Left ventricle myocardium superior (tissue), 1 donor: ENCODE data around the gene HTR1E. TPM values are rescaled to one million over a fixed set of nuclear protein-coding genes. Genes with fewer than 3 reads are reported as not detected.
"Not testable (repeated sequence)": the region's sequence is repeated elsewhere in the genome, so short reads cannot be mapped to it uniquely, and the experiment has no call there.

Experiments used
- ATAC-seq: fragments of 200-7000 bp; cut with Tn5 transposase; one replicate; pipeline ENCODE4 v1.9.1; 2020; ENCODE audit warnings: mild to moderate bottlenecking, moderate library complexity
- DNase-seq: peaks from one replicate; pipeline ENCODE4 v3.0.0-alpha.2; 2020
- intact Hi-C: fragments of 100-400 bp; cut with micrococcal nuclease; formaldehyde crosslinking; loops from one replicate; pipeline ENCODE4 v1.11.0; 2022
- total RNA-seq: library from RNA; stranded (reverse); fragmentation: NEBNext Ultra II Directional; extraction: Animal tissue kit (Norgen Biotek cat#: 25700); gene quantifications from one replicate; pipeline ENCODE4 v1.2.1, GENCODE V29; 2021
- donor health status: DM: no; HTN: yes; CAD: no; lungs with severe emphysema.

Gene HTR1E
- total RNA-seq, 1 donor from 2014 or later, result not detected

DNA sequence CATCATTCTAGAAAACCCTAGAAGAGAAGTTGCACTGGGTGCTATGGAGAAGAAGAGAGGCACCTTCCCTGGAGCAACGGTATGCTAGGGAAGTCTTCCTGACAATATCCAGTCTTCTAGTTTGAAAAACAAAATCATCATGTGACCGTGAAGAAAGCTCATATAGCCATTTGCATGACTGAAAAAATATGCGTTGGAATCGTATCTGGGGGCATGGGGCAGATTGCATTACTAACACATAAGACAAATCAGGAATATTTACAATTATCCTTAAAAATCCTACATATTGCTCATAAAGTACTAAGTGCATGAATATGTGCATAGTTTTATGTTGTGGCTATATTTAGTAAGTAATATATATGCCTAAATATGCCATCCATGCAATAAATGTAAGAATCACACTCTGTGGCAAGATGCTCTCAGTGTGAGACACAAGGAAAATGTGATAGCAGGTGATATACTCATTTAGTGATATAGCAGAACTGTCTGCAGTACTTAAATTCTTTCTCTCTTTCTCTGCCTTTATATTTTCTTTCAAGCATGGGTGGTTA is 26.8 kb downstream of the HTR1E start:
- intact Hi-C loops, result no loop called here
- DNase-seq (no peak), ATAC-seq (no peak)

DNA sequence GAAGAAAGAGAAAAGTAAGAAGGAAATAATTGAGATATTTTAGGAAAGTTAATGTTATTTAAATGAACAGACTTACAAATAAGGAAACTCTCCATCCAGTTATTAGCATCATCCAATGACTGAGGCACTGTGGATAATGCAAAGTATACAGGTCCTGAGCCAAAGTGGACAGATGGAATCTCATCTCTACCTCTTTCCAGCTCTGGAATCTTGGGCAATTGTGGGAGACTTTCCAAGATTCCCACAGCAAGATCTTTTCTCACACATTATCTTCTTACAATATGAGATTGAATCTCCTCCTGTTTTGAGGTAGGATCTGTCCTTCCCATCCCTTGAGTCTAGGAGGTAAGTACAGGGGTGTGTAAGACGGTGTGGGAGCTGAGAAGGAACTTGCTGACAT is 28.9 kb downstream of the HTR1E start:
- intact Hi-C loops, result no loop called here
- ATAC-seq (no peak), DNase-seq (no peak)

DNA sequence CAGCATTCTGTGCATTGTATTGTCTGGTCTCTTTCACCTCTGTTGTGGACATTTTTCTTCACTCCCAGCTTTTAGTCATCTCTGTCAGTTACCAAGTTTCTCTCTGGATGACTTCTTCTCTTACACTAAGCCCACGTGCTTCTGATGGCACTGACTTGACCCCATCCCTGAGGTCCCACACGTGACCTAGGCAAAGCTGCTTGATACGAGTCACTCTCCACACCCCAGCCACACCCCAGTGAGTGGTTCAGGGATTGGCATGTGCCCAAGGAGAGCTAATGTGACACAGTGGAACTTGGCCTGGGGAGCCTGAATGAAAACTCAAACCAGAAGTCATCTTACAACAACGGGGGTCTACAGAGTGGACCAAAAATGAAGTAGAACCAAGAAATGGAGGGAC is 32.2 kb downstream of the HTR1E start:
- intact Hi-C loops, result no loop called here
- DNase-seq, result no peak
- no peak for ATAC-seq

DNA sequence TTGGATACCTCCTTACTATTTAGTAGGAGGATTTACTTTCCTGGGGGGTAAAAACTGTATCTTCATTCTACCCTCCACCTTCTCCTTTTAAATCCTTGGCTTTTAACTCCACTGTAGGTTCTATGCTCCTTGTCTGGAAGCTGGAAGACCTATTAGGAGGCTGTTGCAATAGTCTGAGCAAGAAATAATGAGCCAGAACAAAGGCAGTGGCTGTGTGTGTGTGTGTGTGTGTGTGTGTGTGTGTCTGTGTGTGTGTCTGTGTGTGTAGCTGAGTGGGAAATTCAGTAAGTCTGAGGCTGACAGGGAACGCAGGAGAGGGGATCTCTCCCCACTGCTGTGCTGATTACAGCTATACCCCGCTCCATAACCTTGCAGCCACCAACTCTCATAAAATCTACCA is 35.8 kb downstream of the HTR1E start:
- intact Hi-C loops, result no loop called here
- ATAC-seq, result no peak
- no peak for DNase-seq

DNA sequence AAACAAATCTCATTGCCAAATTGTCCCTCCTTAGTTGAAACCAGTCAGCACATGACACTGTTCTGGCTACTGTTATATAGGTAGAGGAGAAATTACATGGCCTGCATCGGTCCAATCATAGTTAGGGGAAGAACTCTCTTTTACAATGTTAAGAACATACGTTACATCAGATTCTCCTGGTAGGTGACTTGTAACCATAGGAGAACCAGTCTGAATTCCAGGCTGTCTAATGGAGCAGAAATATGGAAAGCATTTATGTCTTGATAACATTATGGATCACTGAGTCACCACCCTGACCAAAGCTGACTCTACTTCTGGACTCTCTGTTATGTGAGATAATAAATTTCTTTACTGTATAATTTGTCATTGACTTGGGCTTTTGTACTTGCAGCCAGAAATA is 40.9 kb downstream of the HTR1E start:
- ATAC-seq (no peak), DNase-seq (no peak)
- intact Hi-C loops, result no loop called here

DNA sequence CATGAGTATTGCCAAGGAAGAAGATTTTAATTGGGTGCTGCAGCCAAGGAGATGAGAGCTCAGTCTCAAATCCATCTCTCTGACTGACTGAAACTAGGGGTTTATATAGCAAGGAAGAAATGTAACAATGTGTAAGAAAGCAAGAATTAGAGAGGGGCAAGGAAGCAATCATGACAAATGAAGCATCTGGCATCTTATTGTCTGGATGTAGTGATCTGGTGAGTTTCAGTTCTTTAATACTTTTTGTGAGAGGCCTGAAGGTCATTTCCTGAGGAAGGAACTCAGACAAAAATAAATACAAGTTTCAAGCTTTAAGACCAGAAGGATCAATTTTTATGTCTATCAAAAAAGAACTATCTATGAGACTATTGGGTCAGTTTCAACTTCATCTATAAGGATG is 64.2 kb downstream of the HTR1E start:
- DNase-seq (no peak), ATAC-seq (no peak)
- intact Hi-C loops, result no loop called here

DNA sequence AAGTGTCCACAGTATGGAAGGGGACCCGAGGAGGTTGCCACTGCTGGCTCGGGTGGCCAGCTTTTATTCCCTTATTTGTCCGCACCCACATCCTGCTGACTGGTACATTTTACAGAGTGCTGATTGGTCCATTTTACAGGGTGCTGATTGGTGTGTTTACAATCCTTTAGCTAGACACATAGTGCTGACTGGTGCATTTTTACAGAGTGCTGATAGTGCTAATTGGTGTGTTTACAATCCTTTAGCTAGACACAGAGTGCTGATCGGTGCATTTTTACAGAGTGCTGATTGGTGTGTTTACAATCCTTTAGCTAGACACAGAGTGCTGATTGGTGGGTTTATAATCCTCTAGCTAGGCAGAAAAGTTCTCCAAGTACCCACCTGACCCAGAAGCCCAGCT is 65.1 kb downstream of the HTR1E start:
- DNase-seq, intact Hi-C loops, ATAC-seq: not testable (repeated sequence)

DNA sequence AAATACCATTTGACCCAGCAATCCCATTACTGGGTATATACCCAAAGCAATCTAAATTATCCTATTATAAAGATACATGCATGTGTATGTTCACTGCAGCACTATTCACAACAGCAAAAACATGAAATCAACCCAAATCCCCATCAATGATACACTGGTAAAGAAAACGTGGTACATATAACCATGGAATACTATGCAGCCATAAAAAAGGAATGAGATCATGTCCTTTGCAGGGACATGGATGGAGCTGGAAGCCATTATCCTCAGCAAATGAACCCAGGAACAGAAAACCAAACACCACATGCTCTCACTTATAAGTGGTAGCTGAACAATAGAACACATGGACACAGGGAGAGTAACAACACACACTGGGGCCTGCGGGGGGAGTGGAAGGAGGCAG is 69.2 kb downstream of the HTR1E start:
- ATAC-seq, DNase-seq, intact Hi-C loops: not testable (repeated sequence)

DNA sequence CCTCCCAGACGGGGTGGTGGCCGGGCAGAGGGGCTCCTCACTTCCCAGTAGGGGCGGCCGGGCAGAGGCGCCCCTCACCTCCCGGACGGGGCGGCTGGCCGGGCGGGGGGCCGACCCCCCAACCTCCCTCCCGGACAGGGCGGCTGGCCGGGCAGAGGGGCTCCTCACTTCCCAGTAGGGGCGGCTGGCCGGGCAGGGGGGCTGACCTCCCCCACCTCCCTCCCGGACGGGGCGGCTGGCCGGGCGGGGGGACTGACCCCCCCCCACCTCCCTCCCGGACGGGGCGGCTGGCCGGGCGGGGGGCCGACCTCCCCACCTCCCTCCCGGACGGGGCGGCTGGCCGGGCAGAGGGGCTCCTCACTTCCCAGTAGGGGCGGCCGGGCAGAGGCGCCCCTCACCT is 72.3 kb downstream of the HTR1E start:
- ATAC-seq, intact Hi-C loops, DNase-seq: not testable (repeated sequence)

DNA sequence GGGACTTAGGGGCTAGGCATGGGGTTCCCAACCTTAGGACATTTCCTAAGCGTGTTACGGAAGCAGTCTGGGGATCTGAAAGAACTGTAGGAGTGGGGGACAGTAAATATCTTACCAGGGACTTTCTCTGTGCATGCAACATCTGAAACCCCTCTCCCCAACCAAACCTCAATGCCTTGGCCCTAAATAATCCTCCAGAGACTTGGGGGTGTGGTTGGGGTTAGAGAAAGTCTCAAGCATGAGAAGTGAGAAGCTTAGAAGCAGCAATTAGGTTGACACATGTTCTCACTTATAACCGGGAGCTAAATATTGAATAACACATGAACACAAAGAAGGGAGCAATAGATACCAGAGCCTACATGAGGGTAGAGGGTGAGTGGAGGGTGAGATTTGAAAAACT is 74.7 kb downstream of the HTR1E start:
- intact Hi-C loops, result no loop called here
- ATAC-seq (no peak), DNase-seq (no peak)

DNA sequence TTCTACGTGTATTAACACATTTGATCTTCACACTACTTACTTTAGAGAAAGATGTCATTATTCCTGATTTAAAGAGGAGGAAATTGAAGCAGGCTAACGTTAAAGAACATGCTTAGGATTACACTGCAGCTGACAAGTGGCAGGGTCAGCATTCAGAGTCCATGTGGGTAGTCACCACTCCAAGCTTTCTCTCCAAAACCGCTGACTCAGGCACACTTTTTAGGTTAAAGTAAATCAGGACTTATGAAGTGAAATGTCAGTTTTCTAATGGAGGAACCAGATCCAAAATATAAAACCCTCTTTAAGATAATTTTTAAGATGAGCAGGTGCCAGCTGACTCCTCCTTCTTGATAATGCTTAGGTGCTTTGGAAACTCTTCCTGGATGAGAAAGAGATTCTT is 75.4 kb downstream of the HTR1E start:
- no peak for ATAC-seq
- intact Hi-C loops, result no loop called here
- no peak for DNase-seq

DNA sequence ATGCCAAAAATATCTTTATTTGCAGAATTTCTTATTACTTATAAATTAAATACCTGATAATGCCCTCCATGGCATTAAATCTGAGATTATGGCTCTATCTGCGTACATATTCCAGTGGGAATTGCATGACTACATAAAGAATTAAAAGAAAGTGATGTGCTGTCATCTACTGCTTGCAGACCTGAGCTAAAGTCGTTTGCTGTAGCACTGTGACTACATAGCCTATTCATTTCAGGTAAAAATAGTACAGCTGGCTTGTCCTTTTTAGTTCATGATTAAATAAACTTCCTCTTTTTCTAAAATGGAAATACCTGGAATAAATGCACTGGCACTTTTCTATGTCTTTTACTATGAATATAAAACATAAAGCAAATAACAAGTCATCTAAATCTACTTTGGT is 79.4 kb downstream of the HTR1E start:
- ATAC-seq (no peak), DNase-seq (no peak)
- intact Hi-C loops, result no loop called here

DNA sequence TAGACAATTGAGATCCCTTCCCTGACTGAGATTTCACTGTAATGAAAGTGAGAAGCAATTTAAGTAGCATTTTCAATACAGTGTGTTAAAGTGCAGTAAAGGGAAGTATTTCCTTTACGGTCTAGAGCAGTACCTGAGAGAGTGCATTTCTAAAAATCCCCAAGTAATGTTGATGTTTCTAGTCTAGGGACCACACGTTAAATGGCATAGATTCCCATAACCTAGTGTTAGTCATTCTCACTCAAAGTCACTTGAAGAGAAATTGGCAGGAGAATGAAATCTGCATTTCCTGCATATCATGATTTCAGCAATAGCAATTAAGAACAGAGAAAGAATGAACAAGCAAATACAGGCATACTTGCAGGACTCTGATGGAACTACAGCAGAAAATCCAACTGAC is 89.7 kb downstream of the HTR1E start:
- ATAC-seq, result no peak
- intact Hi-C loops, result no loop called here

DNA sequence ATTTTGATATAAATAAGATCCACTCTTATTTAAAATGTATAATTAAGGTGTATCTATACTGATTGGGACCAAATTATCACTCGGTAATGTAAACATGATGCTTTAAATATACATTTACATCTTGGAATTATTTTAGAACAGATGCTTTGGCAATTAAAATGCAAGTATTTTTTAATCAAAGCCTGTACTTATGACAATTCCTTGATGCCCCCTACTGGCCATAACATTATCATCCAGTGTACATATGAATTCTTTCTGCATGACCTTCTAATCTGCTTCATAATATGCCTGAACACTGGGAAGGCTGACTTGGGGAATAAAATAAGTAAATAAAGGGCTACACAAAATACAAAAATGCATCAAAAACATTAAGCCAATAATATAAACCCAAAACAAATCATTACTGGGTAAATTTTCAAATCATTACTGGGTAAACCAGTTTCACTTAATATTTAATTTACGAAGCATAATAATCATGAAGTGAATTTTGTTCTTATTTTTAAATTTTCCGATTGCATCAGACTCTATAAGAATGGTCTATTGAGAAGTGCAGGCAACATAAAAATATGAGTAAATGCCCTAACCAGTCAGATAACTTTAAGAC is 92.5 kb downstream of the HTR1E start:
- ATAC-seq, result no peak
- DNase-seq, result no peak
- intact Hi-C loops, result no loop called here

More for the DNA sequence above, 89.7 kb downstream of the HTR1E start:
- no peak for DNase-seq

DNA sequence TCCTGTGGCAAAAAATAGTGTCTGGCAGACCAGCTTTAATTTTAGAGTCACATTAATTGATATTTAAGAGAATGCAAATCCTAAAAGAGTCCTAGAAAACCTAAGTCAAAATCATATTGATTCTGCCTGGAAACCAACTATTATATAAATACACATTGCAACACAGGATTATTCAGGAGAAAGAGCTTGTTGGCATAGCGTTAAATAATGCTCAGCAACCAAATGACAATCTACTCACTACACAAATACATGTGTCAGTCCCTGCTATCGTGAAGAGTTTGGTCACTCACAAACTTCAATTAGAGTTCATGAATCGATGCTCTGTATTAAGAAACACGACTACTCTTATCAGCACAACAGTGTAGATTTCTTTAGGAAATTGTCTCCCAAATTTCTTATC is 103.4 kb downstream of the HTR1E start:
- intact Hi-C loops, result no loop called here
- DNase-seq, result no peak
- ATAC-seq, result no peak

DNA sequence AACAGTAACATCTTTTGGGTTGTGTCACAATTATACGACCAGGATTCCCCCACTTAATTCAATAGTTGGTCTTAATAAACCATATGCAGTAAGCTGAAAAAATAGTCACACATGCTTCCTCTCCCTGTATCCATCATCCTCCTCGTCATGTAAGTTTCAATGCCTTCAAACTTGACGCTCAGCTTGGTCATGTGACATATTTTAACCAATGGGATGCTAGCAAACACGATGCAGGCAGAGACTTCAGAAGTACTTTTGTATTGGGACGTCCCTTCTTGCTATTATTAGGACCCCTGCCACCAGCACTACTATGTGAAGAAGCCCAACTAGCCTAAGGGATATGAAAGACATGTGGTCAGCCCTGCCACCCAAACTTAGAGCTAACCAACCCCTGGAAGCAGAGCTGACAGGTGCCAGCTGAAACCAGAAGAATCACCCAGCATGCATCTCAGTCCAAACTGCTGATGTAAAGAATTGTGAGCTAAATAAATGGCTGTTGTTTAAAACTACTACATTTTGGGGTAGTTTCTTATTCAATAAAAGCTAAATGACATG is 108.3 kb downstream of the HTR1E start:
- DNase-seq (no peak), ATAC-seq (no peak)
- intact Hi-C loops, result no loop called here

DNA sequence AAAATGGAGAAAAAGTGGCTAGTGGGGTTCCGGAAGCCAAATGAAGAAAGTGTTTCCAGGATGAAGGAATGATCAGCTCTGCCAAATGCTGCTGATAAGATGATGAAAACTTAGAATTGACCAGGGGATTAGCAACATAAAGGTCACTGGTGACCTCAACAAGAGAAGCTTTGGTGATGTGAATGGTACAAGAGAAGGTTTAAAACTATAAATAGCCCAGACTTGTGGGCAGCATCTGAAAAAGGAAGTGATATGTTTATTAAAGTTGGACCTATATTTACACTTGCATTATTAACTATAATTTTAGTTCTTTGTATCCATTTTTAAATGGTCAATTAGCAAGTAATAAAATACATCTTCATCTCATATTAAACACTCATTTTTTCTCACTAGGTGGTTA is 112.5 kb downstream of the HTR1E start:
- no peak for DNase-seq
- intact Hi-C loops, result no loop called here

DNA sequence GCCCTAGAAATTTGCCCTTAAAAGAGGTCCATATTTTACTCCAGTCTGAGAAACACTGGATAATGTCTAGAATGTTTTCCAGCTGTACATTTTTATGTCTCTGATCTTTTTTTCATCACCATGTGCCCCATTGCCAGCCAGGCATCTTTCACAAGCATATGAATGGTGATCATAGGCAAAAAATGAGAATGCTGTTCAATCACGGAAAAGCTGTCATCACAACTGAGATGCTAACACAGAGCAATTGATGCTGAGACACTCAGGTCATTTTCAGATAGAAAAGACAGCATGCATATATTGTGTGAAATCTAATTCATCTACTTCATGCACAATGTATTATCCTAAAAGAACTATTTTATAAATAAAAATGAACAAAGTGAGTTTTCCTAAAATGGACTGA is 116.0 kb downstream of the HTR1E start:
- ATAC-seq, result no peak
- intact Hi-C loops, result no loop called here
- DNase-seq, result no peak

More for the DNA sequence above, 112.5 kb downstream of the HTR1E start:
- no peak for ATAC-seq

DNA sequence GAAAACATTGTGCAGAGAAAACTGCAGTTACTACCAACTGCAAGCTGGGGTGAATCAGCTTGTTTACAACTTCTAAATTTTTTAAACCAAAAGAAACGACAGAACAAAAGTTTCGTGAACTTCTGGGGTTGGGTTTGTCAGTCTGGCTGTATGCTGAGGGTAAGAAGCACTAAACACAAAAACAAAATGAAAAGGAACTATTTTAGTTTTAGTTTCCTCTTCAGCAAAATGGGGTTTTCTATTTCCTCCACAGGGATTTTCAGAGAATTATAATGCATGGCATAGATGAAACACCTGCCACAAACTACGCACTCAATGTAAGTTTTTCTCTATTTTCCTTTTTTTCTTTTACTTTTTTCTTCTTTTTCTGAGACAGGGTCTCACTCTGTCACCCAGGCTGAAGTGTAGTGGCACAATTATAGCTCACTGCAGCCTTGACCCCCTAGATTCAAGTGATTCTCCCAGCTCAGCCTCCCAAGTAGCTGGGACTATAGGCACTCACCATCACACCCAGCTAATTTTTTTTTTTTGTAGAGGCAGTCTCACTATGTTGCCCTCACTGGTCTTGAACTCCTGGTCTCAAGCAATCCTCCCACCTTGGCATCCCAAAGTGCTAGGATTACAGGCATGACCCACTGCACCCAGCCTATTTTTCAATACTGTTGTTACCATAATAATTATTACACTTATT is 117.0 kb downstream of the HTR1E start:
- ATAC-seq (no peak), DNase-seq (no peak)
- intact Hi-C loops, result no loop called here

DNA sequence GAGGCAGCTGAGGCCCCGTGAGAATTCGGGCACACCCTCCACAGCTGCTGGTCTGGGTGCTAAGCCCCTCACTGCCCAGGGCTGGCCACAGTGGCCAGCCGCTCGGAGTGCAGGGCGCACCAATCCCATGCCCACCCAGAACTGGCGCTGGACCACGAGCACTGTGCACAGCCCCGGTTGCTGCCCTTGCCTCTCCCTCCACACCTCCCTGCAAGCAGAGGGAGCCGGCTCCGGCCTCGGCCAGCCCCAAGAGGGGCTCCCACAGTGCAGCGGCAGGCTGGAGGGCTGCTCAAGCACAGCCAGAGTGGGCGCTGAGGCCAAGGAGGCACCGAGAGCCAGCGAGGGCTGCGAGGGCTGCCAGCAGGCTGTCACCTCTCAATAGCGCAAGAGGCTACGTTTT is 122.6 kb downstream of the HTR1E start:
- DNase-seq (no peak), ATAC-seq (no peak)
- intact Hi-C loops, result no loop called here

DNA sequence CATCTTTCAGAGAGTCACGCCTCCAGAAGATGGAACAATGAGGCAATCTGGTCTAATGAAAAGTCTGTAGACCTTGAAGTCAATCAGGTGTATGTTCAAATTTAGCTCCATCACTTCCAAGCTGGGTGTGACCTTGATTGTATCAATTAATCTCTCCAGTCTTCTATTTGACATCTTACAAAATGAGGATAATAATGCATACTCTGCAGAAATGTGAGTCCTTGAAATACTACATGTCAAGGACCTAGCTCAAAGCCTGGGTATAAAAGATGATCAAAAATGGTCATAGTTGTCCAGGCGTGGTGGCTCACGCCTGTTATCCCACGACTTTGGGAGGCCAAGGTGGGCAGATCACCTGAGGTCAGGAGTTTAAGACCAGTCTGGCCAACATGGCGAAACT is 127.8 kb downstream of the HTR1E start:
- ATAC-seq (no peak), DNase-seq (no peak)
- intact Hi-C loops, result no loop called here
